Activated CD8-positive, alpha-beta memory T cell treated with anti-CD3 and anti-CD28 coated beads for 4 hours (primary cell): ENCODE measurements around the gene SUPT6H.

Experiments
- DNase-seq, 2 donors: peaks; one replicate each; pipeline ENCODE4 v3.0.0-alpha.2; 2020; ENCODE audit warnings: low read depth in 2 of 2

The SUPT6H gene

GRCh38 chr17:28702026-28702751, 40.2 kb downstream of the SUPT6H start:
- no peak for DNase-seq

GRCh38 chr17:28702752-28703150, 40.7 kb downstream of the SUPT6H start:
- no peak for DNase-seq

GRCh38 chr17:28703552-28704218, 41.7 kb downstream of the SUPT6H start:
- DNase-seq: no peak

GRCh38 chr17:28704219-28704858, 42.3 kb downstream of the SUPT6H start:
- DNase-seq: no peak

GRCh38 chr17:28705074-28705659, 43.2 kb downstream of the SUPT6H start:
- no peak for DNase-seq

GRCh38 chr17:28705728-28706334, 43.8 kb downstream of the SUPT6H start:
- DNase-seq: no peak

- no peak for DNase-seq
Measured at GRCh38 chr17:28706471-28707338, 44.7 kb downstream of the SUPT6H start.

GRCh38 chr17:28707339-28707720, 45.3 kb downstream of the SUPT6H start:
- no peak for DNase-seq

- DNase-seq: peak; percentile 72 to 76
Measured at GRCh38 chr17:28710861-28711722, 49.1 kb downstream of the SUPT6H start.

GRCh38 chr17:28711723-28712031, 49.7 kb downstream of the SUPT6H start, which contains the start of gene PROCA1:
TSS of gene PROCA1 (minus strand) at chr17:28711888. CDS start at chr17:28711660, 228 bp downstream.
- DNase-seq: no peak

GRCh38 chr17:28712032-28712704, 50.2 kb downstream of the SUPT6H start:
- DNase-seq: no peak

GRCh38 chr17:28712705-28713415, 50.9 kb downstream of the SUPT6H start:
- no peak for DNase-seq

GRCh38 chr17:28714281-28714680, 52.3 kb downstream of the SUPT6H start:
- DNase-seq: no peak

GRCh38 chr17:28715217-28715616, 53.2 kb downstream of the SUPT6H start:
- no peak for DNase-seq

- no peak for DNase-seq
Measured at GRCh38 chr17:28716740-28717577, 55.0 kb downstream of the SUPT6H start.

GRCh38 chr17:28717578-28718332, 55.8 kb downstream of the SUPT6H start, which contains the start of gene RAB34:
TSS of gene RAB34 (minus strand) at chr17:28717868. CDS start at chr17:28717266, 602 bp downstream.
- DNase-seq: no peak

- no peak for DNase-seq
Measured at GRCh38 chr17:28718333-28719020, 56.5 kb downstream of the SUPT6H start.
